Mucosa of descending colon (tissue), 3 donors: ENCODE data around the gene TAGAP. TPM values are rescaled to one million over a fixed set of nuclear protein-coding genes. Genes with fewer than 3 reads are reported as not detected.
A peak's percentile ranks its signal among the peaks of the same experiment; 100 is the strongest.

ENCODE experiments used
- ATAC-seq: fragments of 200-7000 bp; cut with Tn5 transposase; one replicate; pipeline ENCODE4 v1.9.1; 2020; ENCODE audit warnings: mild to moderate bottlenecking, moderate library complexity
- DNase-seq, 3 donors: peaks; one replicate each; pipeline ENCODE4 v3.0.0-alpha.2; 2020
- H3K36me3 ChIP-seq: fragments of 200-600 bp; one replicate; pipeline ENCODE4 v1.8.0; 2021; ENCODE audit warnings: low read depth, mild to moderate bottlenecking
- H3K4me1 ChIP-seq: fragments of 200-600 bp; one replicate; pipeline ENCODE4 v1.8.0; 2021; ENCODE audit warnings: low read depth, mild to moderate bottlenecking
- H3K4me3 ChIP-seq: fragments of 200-600 bp; one replicate; pipeline ENCODE4 v1.8.0; 2021; ENCODE audit warnings: mild to moderate bottlenecking
- H3K9me3 ChIP-seq: fragments of 200-600 bp; one replicate; pipeline ENCODE4 v1.8.0; 2021; ENCODE audit warnings: mild to moderate bottlenecking
- intact Hi-C, 2 donors: fragments of 100-400 bp; cut with DNase I in 1 of 2; cut with micrococcal nuclease in 1 of 2; formaldehyde crosslinking; loops; one replicate each; pipeline versions ENCODE4 v1.11.0 to v1.11.1; 2022; cut with DNase I, micrococcal nuclease
- long read RNA-seq, 2 donors: library from polyadenylated mRNA; unstranded; transcript quantifications; one replicate each; pipeline ENCODE4 v2.0.0, GENCODE V29; 2019 to 2021
- total RNA-seq, 3 donors: library from RNA; stranded (reverse); fragmentation: NEBNext Ultra II Directional in 2 of 3; extraction: Animal tissue kit (Norgen Biotek cat#: 25700) in 2 of 3; gene quantifications; one replicate each; pipeline versions ENCODE4 v1.2.1 to v1.2.4, GENCODE V29; 2021 to 2023
- TF ChIP-seq, protein P1 (sequence below): fragments of 200-600 bp; IDR thresholded peaks from one replicate; pipeline ENCODE4 v1.8.0; 2022; ENCODE audit warnings: antibody characterized with exemption, mild to moderate bottlenecking
- donor health status: DM: no; HTN: no; CAD: no; lungs with moderate emphysema.
- donor health status: DM: no; HTN: no; CAD: no.
- donor health status: DM: no; HTN: yes; CAD: no.

The TAGAP gene, protein sequence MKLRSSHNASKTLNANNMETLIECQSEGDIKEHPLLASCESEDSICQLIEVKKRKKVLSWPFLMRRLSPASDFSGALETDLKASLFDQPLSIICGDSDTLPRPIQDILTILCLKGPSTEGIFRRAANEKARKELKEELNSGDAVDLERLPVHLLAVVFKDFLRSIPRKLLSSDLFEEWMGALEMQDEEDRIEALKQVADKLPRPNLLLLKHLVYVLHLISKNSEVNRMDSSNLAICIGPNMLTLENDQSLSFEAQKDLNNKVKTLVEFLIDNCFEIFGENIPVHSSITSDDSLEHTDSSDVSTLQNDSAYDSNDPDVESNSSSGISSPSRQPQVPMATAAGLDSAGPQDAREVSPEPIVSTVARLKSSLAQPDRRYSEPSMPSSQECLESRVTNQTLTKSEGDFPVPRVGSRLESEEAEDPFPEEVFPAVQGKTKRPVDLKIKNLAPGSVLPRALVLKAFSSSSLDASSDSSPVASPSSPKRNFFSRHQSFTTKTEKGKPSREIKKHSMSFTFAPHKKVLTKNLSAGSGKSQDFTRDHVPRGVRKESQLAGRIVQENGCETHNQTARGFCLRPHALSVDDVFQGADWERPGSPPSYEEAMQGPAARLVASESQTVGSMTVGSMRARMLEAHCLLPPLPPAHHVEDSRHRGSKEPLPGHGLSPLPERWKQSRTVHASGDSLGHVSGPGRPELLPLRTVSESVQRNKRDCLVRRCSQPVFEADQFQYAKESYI
- 1 to 10 TPM; 2.0 to 4.1 (median 3.7) TPM for total RNA-seq
- long read RNA-seq, donor 1, partial matches to known transcripts = 3 of 4 reads
- long read RNA-seq, donor 1, other reads (novel, unspliced or antisense) = 0 of 4 reads
- long read RNA-seq, donor 2, partial matches to known transcripts = 0 of 1 reads
- long read RNA-seq, donor 2, other reads (novel, unspliced or antisense) = 0 of 1 reads

DNA sequence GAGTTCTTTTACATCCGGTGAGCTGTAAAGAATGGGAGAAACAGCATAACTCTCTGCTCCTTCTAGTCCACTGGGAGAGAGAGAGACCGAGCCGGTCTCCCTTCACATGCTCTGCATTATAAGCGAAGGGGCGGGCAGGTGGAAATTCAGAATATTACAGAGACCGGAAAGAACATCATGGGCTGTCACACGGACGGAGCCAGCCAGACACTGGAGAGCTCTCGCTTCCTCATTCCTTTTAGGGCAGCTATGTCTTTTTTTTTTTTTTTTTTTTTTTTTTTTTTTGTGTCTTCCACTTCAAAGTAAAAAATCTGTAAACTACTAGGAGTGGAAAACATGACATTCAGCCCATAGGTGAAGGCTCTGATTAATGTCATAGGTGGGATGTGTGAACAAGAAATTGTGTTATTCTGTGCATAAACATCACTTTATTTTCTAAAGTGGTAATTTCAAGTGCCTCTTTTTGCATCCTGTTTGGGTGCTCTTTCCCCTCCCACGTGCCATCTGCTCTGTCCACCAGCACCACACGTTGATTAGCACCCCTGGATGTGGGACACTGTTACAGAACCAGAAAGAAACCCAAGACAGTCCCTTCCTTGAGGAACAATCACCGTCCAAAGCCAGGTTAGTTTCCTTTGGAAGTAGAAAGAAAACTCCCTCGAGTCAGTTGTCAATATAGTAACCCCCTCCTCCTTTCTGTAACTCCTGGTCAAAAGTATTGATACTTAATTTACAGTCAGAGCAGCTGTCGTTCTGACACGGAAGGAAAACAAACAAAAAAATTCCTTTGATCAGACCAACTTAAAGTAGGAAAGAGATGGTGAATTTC, at the start of gene TAGAP:
TAGAP (minus strand) TSS at position 93 of the 829 bp plus-strand sequence. CDS start 845 bp downstream, outside the sequence.
- Histone ChIP-seq H3K9me3 (no peaks in the 10 kb centered on the region), H3K36me3 (no peaks in the 10 kb centered on the region), H3K4me1 (no peaks in the 10 kb centered on the region), H3K4me3 (peak within 1 kb of the TSS; percentile 6)
- ATAC-seq = peak; percentile 78
- intact Hi-C loops = no loop called here
- peak; percentile 66 to 85 (median 78) for DNase-seq
- TF ChIP-seq, protein P1, sequence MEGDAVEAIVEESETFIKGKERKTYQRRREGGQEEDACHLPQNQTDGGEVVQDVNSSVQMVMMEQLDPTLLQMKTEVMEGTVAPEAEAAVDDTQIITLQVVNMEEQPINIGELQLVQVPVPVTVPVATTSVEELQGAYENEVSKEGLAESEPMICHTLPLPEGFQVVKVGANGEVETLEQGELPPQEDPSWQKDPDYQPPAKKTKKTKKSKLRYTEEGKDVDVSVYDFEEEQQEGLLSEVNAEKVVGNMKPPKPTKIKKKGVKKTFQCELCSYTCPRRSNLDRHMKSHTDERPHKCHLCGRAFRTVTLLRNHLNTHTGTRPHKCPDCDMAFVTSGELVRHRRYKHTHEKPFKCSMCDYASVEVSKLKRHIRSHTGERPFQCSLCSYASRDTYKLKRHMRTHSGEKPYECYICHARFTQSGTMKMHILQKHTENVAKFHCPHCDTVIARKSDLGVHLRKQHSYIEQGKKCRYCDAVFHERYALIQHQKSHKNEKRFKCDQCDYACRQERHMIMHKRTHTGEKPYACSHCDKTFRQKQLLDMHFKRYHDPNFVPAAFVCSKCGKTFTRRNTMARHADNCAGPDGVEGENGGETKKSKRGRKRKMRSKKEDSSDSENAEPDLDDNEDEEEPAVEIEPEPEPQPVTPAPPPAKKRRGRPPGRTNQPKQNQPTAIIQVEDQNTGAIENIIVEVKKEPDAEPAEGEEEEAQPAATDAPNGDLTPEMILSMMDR = no peak

DNA sequence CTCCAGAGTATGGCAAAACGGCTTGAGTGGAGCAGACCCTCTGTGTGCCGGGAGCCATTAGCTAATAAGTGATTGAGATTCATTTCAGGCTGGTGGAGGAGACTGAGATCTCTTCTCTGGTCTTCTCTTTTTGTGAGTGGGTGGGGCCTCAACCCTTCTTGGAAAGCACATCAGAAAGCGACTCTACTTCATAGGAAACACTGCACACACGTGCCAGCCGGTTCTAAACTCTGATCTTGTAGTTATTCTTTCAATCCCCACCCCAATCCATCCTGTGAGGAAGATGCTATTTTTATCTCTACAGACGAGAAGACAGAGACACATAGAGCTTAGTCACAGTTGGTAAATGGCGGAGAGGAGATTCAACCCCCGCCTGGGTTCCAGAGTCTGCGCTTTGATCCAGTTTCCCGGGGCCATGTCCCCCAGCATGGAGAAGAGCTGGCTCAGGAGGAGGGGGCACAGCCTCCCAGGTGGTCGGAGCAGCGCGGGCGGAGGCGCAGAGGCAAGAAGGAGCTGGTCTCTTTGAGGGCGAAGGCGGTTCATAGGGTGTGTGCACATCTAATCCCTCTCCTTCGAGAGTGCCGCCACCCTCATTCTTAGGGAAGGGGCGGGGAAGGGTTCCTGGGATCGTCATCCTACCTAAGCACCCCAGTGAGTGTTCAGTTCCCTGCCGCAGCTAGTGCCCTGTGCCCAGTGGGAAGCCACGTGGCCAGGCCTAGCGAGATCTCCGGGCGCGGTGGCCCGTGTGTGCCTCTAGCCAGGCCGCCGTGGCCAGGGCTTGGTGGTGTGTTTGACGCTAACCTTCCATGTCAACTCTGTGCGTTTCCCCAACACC, 49.0 kb upstream of the TAGAP start:
- H3K4me3 ChIP-seq = no peak overlapping the region
- no peaks in the 10 kb centered on the region for H3K9me3 ChIP-seq
- H3K36me3 ChIP-seq = no peaks in the 10 kb centered on the region
- no peak for DNase-seq
- intact Hi-C loops = no loop called here
- no peaks in the 10 kb centered on the region for H3K4me1 ChIP-seq
- TF ChIP-seq, protein P1 = no peak
- no peak for ATAC-seq

DNA sequence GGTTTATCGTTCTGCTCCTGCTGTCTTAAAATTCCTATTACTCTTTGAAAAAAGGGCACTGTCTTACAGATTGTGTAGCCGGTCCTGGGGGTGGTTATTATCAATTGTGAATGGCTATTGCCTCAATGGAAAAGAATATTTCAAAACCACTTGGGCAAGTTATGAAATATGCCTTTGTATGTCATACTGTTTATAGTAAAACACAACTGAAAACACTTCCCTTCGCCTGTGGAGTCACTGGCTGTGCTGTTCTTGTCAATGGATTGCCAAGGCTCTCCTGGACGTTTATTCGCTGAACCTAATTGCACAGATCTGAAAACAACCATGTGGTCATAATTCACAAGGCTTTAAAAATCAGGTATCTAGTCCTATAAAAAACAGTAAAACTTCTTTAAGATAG, 47.8 kb upstream of the TAGAP start:
- H3K36me3 ChIP-seq = no peaks in the 10 kb centered on the region
- TF ChIP-seq, protein P1 = no peak
- intact Hi-C loops = no loop called here
- H3K4me3 ChIP-seq = no peak overlapping the region
- no peak for DNase-seq
- H3K9me3 ChIP-seq = no peaks in the 10 kb centered on the region
- H3K4me1 ChIP-seq = no peaks in the 10 kb centered on the region
- ATAC-seq = no peak

DNA sequence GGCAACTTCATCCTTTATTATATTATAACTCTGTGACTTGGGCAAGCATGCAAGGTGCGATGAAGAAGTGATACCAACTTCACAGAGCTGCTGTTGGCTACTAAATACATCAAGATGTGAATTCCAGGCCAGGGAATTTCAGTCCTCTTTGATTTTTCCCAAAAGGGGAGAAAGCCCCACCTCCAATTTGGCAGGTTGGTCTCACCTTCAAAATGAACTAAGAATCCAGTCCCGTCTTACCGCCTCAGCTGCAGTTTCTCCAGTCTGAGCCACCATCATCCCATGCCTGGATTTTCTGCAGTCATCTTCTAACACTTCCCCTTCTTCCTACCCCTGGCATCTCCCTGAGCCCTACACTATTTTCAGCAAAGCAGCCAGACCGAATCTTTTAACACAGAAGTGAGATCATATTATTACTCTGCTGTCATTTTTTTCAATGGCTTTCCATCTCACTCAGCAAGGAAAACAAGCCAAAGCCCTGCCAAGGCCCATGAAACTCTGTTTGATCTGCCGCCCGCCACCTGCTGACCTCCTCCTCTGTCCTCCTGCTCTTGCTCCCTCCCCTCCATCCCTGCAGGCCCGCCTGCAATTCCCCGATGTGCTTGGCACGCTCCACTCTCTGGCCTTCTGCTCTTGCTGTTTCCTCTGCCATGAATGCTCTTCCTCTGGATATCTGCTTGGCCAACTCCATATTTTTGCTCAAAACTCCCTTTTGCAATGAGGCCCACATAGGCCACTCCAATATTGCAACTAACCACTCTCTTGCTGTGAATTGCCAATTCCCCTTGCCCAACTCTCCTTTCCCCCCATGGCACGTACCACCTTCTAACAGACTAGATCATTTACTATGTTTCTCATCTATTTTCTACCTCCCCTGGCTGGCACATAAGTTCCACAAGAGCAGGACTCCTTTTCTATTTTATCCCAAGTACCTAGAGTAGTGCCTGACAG, 46.0 kb upstream of the TAGAP start:
- intact Hi-C loops = no loop called here
- DNase-seq (peak in 1 of 3 donors; percentile 41), ATAC-seq (peak; percentile 60)
- Histone ChIP-seq H3K36me3 (no peaks in the 10 kb centered on the region), H3K4me1 (no peaks in the 10 kb centered on the region), H3K9me3 (no peaks in the 10 kb centered on the region), H3K4me3 (no peak overlapping the region)
- TF ChIP-seq, protein P1 = no peak
